PC-9 (cell line): ENCODE measurements around the gene MAP3K13. TPM values are rescaled to one million over a fixed set of nuclear protein-coding genes. Genes with fewer than 3 reads are reported as not detected.
"Not testable (repeated sequence)": the region's sequence is repeated elsewhere in the genome, so short reads cannot be mapped to it uniquely, and the experiment has no call there.

Experiments
- BruUV-seq: library from RNA; stranded (reverse); fragments of 400-500 nt; replicated peaks from 2 replicates; lab custom pipeline; 2021; lab: Mats Ljungman, UMichigan
- CTCF ChIA-PET: fragments of 300-600 bp; sonication (Branson Sonifier 250); formaldehyde crosslinking; loops from one replicate; lab custom pipeline; 2022; ENCODE audit warnings: antibody characterized with exemption; lab: Charles Lee
- POLR2A ChIA-PET: fragments of 300-600 bp; sonication (Branson Sonifier 250); formaldehyde crosslinking; loops from one replicate; lab custom pipeline; 2022; ENCODE audit warnings: antibody characterized with exemption; ENCODE audit not compliant: unreplicated experiment; lab: Charles Lee
- DNase-seq, 2 experiments: peaks; one replicate each; pipeline versions ENCODE4 v3.0.0 to v3.0.0-alpha.2; 2015 to 2022; ENCODE audit warnings: mixed read lengths in 1 of 2
- H2AFZ ChIP-seq: fragments of 200-600 bp; sonication (generic); 2 replicates; pipeline ENCODE4 v1.8.1; 2017; ENCODE audit warnings: antibody characterized with exemption
- H3F3A ChIP-seq: fragments of 200-600 bp; sonication (generic); 2 replicates; pipeline ENCODE4 v1.8.1; 2017; ENCODE audit warnings: antibody characterized with exemption, mild to moderate bottlenecking, low read depth; ENCODE audit not compliant: insufficient read depth
- H3K27ac ChIP-seq: fragments of 200-600 bp; sonication (generic); 2 replicates; pipeline ENCODE4 v1.6.1; 2016; ENCODE audit warnings: mixed run types
- H3K27me3 ChIP-seq: fragments of 200-600 bp; sonication (generic); 2 replicates; pipeline ENCODE4 v1.6.1; 2016; ENCODE audit warnings: low read depth, mixed run types; ENCODE audit not compliant: insufficient read depth
- H3K36me3 ChIP-seq: fragments of 200-600 bp; sonication (generic); 2 replicates; pipeline ENCODE4 v1.6.1; 2016; ENCODE audit warnings: low read depth, mixed run types
- H3K4me1 ChIP-seq: fragments of 200-600 bp; sonication (generic); replicated peaks from 2 replicates; pipeline ENCODE4 v1.6.1; 2016; ENCODE audit warnings: mixed run types; ENCODE audit not compliant: insufficient read depth
- H3K4me2 ChIP-seq: fragments of 200-600 bp; sonication (generic); 2 replicates; pipeline ENCODE4 v1.6.1; 2017; ENCODE audit warnings: mixed run types
- H3K4me3 ChIP-seq: fragments of 200-600 bp; sonication (generic); 2 replicates; pipeline ENCODE4 v1.6.1; 2016; ENCODE audit warnings: mixed run types
- H3K79me2 ChIP-seq: fragments of 200-600 bp; sonication (generic); 2 replicates; pipeline ENCODE4 v1.6.1; 2017; ENCODE audit warnings: low read depth, mixed run types
- H3K9me2 ChIP-seq: fragments of 200-600 bp; sonication (generic); 2 replicates; pipeline ENCODE4 v1.8.1; 2017; ENCODE audit warnings: mild to moderate bottlenecking; ENCODE audit not compliant: insufficient read depth
- H3K9me3 ChIP-seq: fragments of 200-600 bp; sonication (generic); 2 replicates; pipeline ENCODE4 v1.8.1; 2016; ENCODE audit warnings: low read depth; ENCODE audit not compliant: insufficient read depth
- H4K20me1 ChIP-seq: fragments of 200-600 bp; sonication (generic); 2 replicates; pipeline ENCODE4 v1.8.1; 2017; ENCODE audit not compliant: insufficient read depth
- CTCF ChIP-seq: fragments of 200-600 bp; sonication (generic); conservative IDR thresholded peaks from 2 replicates; pipeline ENCODE4 v1.6.1; 2017; ENCODE audit warnings: mixed run types, antibody characterized with exemption, mild to moderate bottlenecking, moderate library complexity
- EZH2 ChIP-seq: fragments of 200-600 bp; sonication (generic); IDR thresholded peaks from 2 replicates; pipeline ENCODE4 v1.8.0; 2017; ENCODE audit warnings: antibody characterized with exemption, low read depth
- intact Hi-C: fragments of 100-400 bp; cut with micrococcal nuclease; formaldehyde crosslinking; loops from one replicate; pipeline ENCODE4 v1.10.0; 2022; ENCODE audit not compliant: unreplicated experiment
- total RNA-seq: library from RNA; stranded (reverse); gene quantifications from 2 replicates; pipeline ENCODE4 v1.2.3, GENCODE V29; 2021

MAP3K13 gene
- total RNA-seq, 1 experiment from 2014 or later: 65.5 TPM

- ChIA-PET POLR2A (no interaction called here), CTCF (interaction anchor here (1.2 kb wide), 1 partner anchor 47 kb away, joined by 3 read pairs; no protein-coding TSS in a partner anchor)
- Histone ChIP-seq H3K9me3 (no peaks in the 10 kb centered on the region), H4K20me1 (no peaks in the 10 kb centered on the region), H3K27ac (no peak overlapping the region), H3K4me2 (no peak overlapping the region), H3K36me3 (no peaks in the 10 kb centered on the region), H3K9me2 (no peaks in the 10 kb centered on the region), H3K4me1 (no peaks in the 10 kb centered on the region), H2AFZ (no peak overlapping the region), H3K27me3 (no peaks in the 10 kb centered on the region), H3F3A (no peaks in the 10 kb centered on the region), H3K79me2 (no peaks in the 10 kb centered on the region), H3K4me3 (no peak overlapping the region)
- intact Hi-C loops: no loop called here
- DNase-seq: no peak
- no TSS peak for BruUV-seq
- TF ChIP-seq CTCF (no peak), EZH2 (no peak)
These were observed 106.6 kb downstream of the MAP3K13 start for GRCh38 chr3:185469542-185469941.

- intact Hi-C loops: no loop called here
- Histone ChIP-seq H3K9me3 (no peaks in the 10 kb centered on the region), H3K36me3 (no peaks in the 10 kb centered on the region), H4K20me1 (no peaks in the 10 kb centered on the region), H3K4me3 (no peak overlapping the region), H3K9me2 (no peaks in the 10 kb centered on the region), H3K4me1 (no peaks in the 10 kb centered on the region), H3K4me2 (no peak overlapping the region), H3K27ac (no peak overlapping the region), H3K79me2 (no peaks in the 10 kb centered on the region), H3K27me3 (no peaks in the 10 kb centered on the region), H2AFZ (no peak overlapping the region), H3F3A (no peaks in the 10 kb centered on the region)
- no peak for DNase-seq
- ChIA-PET CTCF (interaction anchor here (1.2 kb wide), 1 partner anchor 48 kb away, joined by 3 read pairs; no protein-coding TSS in a partner anchor), POLR2A (no interaction called here)
- BruUV-seq: no TSS peak
- no peak for TF ChIP-seq CTCF
- TF ChIP-seq EZH2: no peak
These were observed 107.4 kb downstream of the MAP3K13 start for GRCh38 chr3:185470323-185470722.

- no peaks in the 10 kb centered on the region for H4K20me1 ChIP-seq
- no peaks in the 10 kb centered on the region for H3K27me3 ChIP-seq
- intact Hi-C loops: no loop called here
These were observed 110.4 kb downstream of the MAP3K13 start for GRCh38 chr3:185473290-185473815.

GRCh38 chr3:185474922-185475321, 112.0 kb downstream of the MAP3K13 start:
- H3K9me3 ChIP-seq, H3K4me1 ChIP-seq, CTCF ChIA-PET, H3K9me2 ChIP-seq, intact Hi-C loops, H3K27ac ChIP-seq, H4K20me1 ChIP-seq, H2AFZ ChIP-seq, DNase-seq, BruUV-seq, H3K4me3 ChIP-seq, H3K27me3 ChIP-seq, H3F3A ChIP-seq, H3K36me3 ChIP-seq, H3K79me2 ChIP-seq, H3K4me2 ChIP-seq: not testable (repeated sequence)
- POLR2A ChIA-PET: interaction anchor here (0.6 kb wide), 1 partner anchor 349 kb away, joined by 7 read pairs; no protein-coding TSS in a partner anchor

More at GRCh38 chr3:185473290-185473815, 110.4 kb downstream of the MAP3K13 start:
- Histone ChIP-seq H3K27ac (no peak overlapping the region), H3K36me3 (no peaks in the 10 kb centered on the region), H3F3A (no peaks in the 10 kb centered on the region), H3K9me2 (no peaks in the 10 kb centered on the region), H3K79me2 (no peaks in the 10 kb centered on the region), H3K9me3 (no peaks in the 10 kb centered on the region), H3K4me1 (no peaks in the 10 kb centered on the region), H3K4me3 (no peak overlapping the region), H2AFZ (no peak overlapping the region), H3K4me2 (no peak overlapping the region)
- BruUV-seq: no TSS peak
- TF ChIP-seq CTCF (no peak), EZH2 (no peak)
- peak in 1 of 2 experiments; percentile 59 for DNase-seq
- POLR2A ChIA-PET: no interaction called here
- CTCF ChIA-PET: no interaction called here
